GM12878 (cell line): ENCODE results near the gene MKNK1. TPM values are rescaled to one million over a fixed set of nuclear protein-coding genes. Genes with fewer than 3 reads are reported as not detected.
A peak's percentile ranks its signal among the peaks of the same experiment; 100 is the strongest.

Experiments used
- BACH1 ChIP-seq: fragments of 450-650 bp; IDR thresholded peaks from 2 replicates; pipeline ENCODE4 v1.6.1; 2017; ENCODE audit warnings: mild to moderate bottlenecking, borderline replicate concordance
- BRCA1 ChIP-seq: IDR thresholded peaks from 2 replicates; pipeline ENCODE4 v1.6.1; 2011; ENCODE audit warnings: low read depth, low read length, improper control_type of control experiment
- CEBPB ChIP-seq, 2 experiments: fragments of 150-350 bp in 1 of 2; IDR thresholded peaks; 2 replicates each; pipeline ENCODE4 v1.6.1; 2012 to 2014; ENCODE audit warnings: low read depth in 2 of 2, low read length in 2 of 2, borderline replicate concordance in 1 of 2, inconsistent platforms in 1 of 2
- CREB1 ChIP-seq: IDR thresholded peaks from 2 replicates; pipeline ENCODE4 v1.6.1; 2012; ENCODE audit warnings: low read depth, mild to moderate bottlenecking, inconsistent platforms
- GABPA ChIP-seq: IDR thresholded peaks from 2 replicates; pipeline ENCODE4 v1.6.1; 2014; ENCODE audit warnings: antibody characterized with exemption, low read depth, mild to moderate bottlenecking, inconsistent platforms
- JUND ChIP-seq: IDR thresholded peaks from 2 replicates; pipeline ENCODE4 v1.6.1; 2012; ENCODE audit warnings: low read depth, mild to moderate bottlenecking, low read length, improper control_type of control experiment, moderate library complexity
- KDM1A ChIP-seq: fragments of 200-600 bp; sonication (generic); IDR thresholded peaks from 2 replicates; pipeline ENCODE4 v1.6.1; 2016; ENCODE audit warnings: borderline replicate concordance
- KLF5 ChIP-seq: fragments of 450-650 bp; IDR thresholded peaks from 2 replicates; pipeline ENCODE4 v1.6.1; 2014; ENCODE audit warnings: mild to moderate bottlenecking; ENCODE audit not compliant: partially characterized antibody
- MYC ChIP-seq: IDR thresholded peaks from 2 replicates; pipeline ENCODE4 v1.6.1; 2011; ENCODE audit warnings: mild to moderate bottlenecking, low read length, moderate library complexity, inconsistent platforms; ENCODE audit not compliant: insufficient read depth, insufficient replicate concordance, insufficient read length, severe bottlenecking
- NFYA ChIP-seq: IDR thresholded peaks from 2 replicates; pipeline ENCODE4 v1.6.1; 2011; ENCODE audit warnings: low read depth, mild to moderate bottlenecking, low read length, improper control_type of control experiment, borderline replicate concordance
- PBX3 ChIP-seq: IDR thresholded peaks from 2 replicates; pipeline ENCODE4 v1.6.1; 2011; ENCODE audit warnings: mild to moderate bottlenecking, low read depth, low read length, moderate library complexity; ENCODE audit not compliant: insufficient replicate concordance
- RELB ChIP-seq: fragments of 450-650 bp; IDR thresholded peaks from 2 replicates; pipeline ENCODE4 v1.6.1; 2017; ENCODE audit warnings: low read depth, mild to moderate bottlenecking, moderate library complexity
- SRF ChIP-seq, 2 experiments: IDR thresholded peaks; 2 replicates each; pipeline ENCODE4 v1.6.1; 2011; ENCODE audit warnings: low read depth in 2 of 2, low read length in 2 of 2, mild to moderate bottlenecking in 1 of 2, moderate library complexity in 1 of 2
- STAT1 ChIP-seq: fragments of 450-650 bp; conservative IDR thresholded peaks from 2 replicates; pipeline ENCODE4 v1.6.1; 2014; ENCODE audit warnings: antibody characterized with exemption, mild to moderate bottlenecking
- TCF12 ChIP-seq: IDR thresholded peaks from 2 replicates; pipeline ENCODE4 v1.6.1; 2011; ENCODE audit warnings: low read depth, mild to moderate bottlenecking, low read length
- TCF3 ChIP-seq: IDR thresholded peaks from 2 replicates; pipeline ENCODE4 v1.6.1; 2012; ENCODE audit warnings: low read depth, mild to moderate bottlenecking, low read length, borderline replicate concordance; ENCODE audit not compliant: insufficient read depth
- ZNF687 ChIP-seq: fragments of 450-650 bp; IDR thresholded peaks from 2 replicates; pipeline ENCODE4 v1.6.1; 2017; ENCODE audit warnings: mild to moderate bottlenecking, moderate library complexity
- polyA plus RNA-seq, 11 experiments: library from polyadenylated mRNA; depleted of rRNA in 4 of 11; unstranded in 6 of 11; stranded (reverse) in 5 of 11; fragments of >200 nt; fragmentation: Nextera tagmentation in 4 of 11; fragmentation: Illumina TruSeq in 1 of 11; extraction: Ambion mirVana in 4 of 11; extraction: Trizol in 1 of 11; gene quantifications; 1 replicate in 1 of 11; 2 replicates in 10 of 11; pipeline versions ENCODE4 v1.2.1 to v1.2.3, GENCODE V29; 2011 to 2016; ENCODE audit warnings: inconsistent platforms in 2 of 11, missing spikeins in 2 of 11, low read depth in 1 of 11
- total RNA-seq, 4 experiments: library from RNA; depleted of rRNA in 3 of 4; stranded (reverse); fragments of >200 nt in 3 of 4; fragmentation: Illumina TruSeq in 1 of 4; extraction: Trizol in 1 of 4; gene quantifications; 2 replicates each; pipeline versions ENCODE4 v1.2.1 to v1.2.3, GENCODE V29; 2013 to 2021
- TF ChIP-seq, protein P1 (sequence below): fragments of 450-650 bp; formaldehyde crosslinking; IDR thresholded peaks from 2 replicates; pipeline ENCODE4 v1.4.0; 2022; ENCODE audit warnings: mild to moderate bottlenecking, moderate library complexity

The MKNK1 gene
- total and polyA plus RNA-seq, 10 of the 15 experiments (the other 5 are each of a cell fraction or from before 2014, with no cell fraction given): 13.7 to 29.9 (median 26.5) TPM

DNA sequence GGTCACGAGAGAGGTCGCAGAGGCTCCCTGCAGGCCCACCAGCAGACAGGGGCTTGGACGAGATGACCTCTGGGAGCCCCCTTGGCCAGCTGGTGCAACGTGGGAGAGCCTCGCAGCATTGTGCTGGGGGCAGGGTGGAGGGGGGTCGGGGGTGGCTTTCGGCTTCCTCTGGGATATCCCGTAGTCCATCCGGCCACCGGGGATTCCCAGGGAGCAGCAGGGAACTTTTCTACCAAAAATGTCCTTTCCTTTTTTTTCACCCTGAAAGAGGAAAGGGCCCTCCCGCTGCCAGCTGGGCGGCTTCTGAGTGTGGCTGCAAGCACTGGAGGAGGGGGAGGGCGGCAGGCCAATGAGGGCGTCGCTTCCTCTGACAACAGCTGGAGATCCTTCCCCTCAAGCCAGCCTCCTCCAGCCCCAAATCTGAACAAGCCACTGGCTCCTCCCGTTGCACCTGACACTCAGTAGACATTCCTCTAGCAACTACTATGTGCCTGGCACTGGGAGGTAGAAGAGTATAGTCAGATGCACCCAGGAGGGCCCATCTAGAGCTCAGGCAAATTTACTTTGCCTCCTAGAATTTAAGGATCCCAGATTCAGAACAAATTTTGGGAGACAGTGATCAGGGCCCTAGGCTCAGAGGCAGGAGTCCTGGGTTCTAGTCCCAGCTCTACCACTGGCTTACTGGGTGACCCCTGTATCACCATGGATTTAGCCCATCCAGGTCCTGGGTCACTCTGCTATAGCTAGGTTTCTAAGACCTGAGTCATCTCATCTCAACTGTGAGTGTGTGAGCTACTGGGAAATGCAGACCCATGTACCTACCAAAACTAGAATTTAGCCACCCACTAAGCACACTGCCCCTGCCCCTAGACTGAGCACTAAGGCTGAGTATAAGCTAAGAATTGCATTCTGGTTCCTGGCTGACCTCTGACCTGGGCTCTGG is 9.9 kb upstream of the MKNK1 start (continued):
- TF ChIP-seq ZNF687: no peak
- no peak for TF ChIP-seq GABPA
- no peak for TF ChIP-seq MYC
- TF ChIP-seq TCF3: peak; percentile 75; the same call in 1 of the 2 replicates
- TF ChIP-seq, protein P1, sequence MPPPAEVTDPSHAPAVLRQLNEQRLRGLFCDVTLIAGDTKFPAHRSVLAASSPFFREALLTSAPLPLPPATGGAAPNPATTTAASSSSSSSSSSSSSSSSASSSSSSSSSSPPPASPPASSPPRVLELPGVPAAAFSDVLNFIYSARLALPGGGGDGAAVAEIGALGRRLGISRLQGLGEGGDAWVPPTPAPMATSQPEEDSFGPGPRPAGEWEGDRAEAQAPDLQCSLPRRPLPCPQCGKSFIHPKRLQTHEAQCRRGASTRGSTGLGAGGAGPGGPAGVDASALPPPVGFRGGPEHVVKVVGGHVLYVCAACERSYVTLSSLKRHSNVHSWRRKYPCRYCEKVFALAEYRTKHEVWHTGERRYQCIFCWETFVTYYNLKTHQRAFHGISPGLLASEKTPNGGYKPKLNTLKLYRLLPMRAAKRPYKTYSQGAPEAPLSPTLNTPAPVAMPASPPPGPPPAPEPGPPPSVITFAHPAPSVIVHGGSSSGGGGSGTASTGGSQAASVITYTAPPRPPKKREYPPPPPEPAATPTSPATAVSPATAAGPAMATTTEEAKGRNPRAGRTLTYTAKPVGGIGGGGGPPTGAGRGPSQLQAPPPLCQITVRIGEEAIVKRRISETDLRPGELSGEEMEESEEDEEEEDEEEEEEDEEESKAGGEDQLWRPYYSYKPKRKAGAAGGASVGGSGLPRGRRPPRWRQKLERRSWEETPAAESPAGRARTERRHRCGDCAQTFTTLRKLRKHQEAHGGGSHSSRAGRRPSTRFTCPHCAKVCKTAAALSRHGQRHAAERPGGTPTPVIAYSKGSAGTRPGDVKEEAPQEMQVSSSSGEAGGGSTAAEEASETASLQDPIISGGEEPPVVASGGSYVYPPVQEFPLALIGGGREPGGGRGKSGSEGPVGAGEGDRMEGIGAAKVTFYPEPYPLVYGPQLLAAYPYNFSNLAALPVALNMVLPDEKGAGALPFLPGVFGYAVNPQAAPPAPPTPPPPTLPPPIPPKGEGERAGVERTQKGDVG: no peak
- no peak for TF ChIP-seq CEBPB (IDR thresholded peaks at IDR 0.05; ENCODE audit: borderline replicate concordance in 1 of 2, low read depth in 2 of 2, low read length in 2 of 2)
- TF ChIP-seq KDM1A: no peak
- TF ChIP-seq NFYA: no peak
- TF ChIP-seq KLF5: no peak
- no peak for TF ChIP-seq RELB
- peak; percentile 19; the same call in 1 of the 2 replicates for TF ChIP-seq BACH1
- no peak for TF ChIP-seq JUND
- TF ChIP-seq BRCA1: no peak
- peak in 1 of 2 experiments; percentile 65; a peak in 1 of 4 replicates for TF ChIP-seq SRF (IDR thresholded peaks at IDR 0.05; ENCODE audit: low read depth in 2 of 2, low read length in 2 of 2)
- peak; percentile 87; the same call in 1 of the 2 replicates for TF ChIP-seq TCF12
- TF ChIP-seq PBX3: peak; percentile 39
- TF ChIP-seq CREB1: no peak
- no peak for TF ChIP-seq STAT1
